ENCODE results near the gene GNAL.

The GNAL gene

DNA sequence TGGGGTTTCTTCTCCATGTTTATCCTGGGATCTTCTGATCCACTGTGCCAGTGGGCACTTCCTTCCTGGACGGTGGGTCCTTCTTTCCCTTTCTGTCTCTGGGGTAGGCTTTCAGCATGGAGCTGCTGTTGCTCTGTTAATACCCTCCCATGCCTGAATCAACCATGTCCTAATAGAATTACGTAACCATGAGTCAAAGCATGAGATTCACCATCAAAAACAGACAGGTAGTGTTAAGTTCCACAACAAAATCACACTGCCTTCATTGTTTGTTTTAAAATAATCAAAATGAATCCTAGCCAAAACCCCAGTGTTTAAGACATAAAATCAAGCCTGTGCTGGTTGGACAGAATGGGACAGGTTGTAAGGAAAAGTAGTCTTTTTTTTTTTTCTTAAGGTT is 37.5 kb downstream of the GNAL start:
- no peak for DNase-seq

DNA sequence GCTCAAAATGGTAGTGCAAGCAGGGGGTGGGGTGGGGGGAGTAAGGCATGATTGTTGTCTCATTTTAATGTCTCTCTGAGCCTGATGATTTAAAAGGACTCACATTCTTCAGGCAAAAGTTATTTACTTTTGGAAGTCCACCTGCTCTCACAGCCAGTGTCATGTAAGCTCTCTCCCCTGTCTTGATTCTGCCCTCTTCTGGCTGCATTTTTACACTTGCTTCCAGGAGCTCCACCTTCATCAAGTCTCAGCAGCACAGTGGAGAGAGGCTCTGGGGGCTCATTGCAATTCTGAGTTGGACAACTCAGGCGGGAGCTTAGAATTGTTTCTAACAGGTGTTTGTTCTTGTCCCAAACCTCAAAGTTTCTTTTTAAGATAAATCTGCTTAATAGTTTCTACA is 39.2 kb downstream of the GNAL start:
- no peak for DNase-seq

DNA sequence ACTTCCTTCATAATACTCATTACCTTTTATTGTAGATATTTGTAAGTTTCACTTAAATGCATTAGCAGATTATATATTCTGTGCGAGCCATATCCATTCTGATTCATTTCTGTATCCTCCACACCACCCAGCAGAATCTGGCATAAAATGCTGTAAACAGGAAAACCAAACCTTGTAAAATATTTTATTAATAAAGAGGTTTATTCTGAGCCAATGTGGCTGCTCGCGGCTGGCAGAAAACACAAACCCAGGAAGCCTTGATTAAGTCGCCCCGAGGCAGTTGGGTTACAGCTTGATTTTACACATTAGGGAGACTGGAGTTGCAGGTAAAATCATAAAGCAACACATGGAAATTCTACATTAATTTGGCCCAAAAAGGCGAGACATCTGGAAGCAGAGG is 40.5 kb downstream of the GNAL start:
- DNase-seq: no peak

DNA sequence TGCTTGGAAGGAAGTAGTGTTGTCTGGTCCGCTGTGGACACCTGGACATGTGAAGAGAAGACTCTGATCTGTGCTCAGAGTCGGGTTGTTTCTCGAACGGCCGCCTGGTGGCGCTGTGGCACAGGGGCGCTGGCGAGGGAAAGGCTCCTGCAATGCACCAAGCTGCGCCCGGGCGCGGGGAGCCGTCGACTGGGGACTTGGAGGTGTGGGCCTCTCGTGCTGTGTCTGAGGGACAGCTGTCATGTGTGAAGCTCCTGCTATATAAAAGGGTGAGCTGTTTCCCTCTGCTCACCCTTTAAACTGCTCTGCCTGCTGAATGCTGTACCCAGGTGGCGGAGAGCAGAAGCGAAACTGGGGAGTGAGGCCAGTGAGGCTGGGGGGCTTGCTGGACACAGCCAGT is 44.0 kb downstream of the GNAL start:
- peak; percentile 56 for DNase-seq

DNA sequence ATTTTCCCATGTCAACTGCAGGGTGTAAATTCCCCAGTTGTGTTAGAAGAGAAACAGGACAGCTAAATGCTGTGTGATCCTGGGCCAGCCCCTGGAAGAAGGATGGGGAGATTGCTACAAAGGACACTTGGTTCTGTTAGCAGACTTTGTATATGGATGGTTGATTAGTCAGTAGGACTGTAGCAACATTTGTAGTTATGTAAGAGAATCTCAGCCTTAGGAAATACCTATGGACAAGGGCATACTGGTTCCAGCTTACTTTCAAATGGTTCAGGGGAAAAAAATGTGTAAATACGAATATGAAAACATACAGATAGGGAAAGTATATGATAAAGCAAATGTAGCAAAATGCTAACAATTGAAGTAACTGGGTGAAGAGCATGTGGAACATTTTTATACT is 47.6 kb downstream of the GNAL start:
- DNase-seq: no peak

DNA sequence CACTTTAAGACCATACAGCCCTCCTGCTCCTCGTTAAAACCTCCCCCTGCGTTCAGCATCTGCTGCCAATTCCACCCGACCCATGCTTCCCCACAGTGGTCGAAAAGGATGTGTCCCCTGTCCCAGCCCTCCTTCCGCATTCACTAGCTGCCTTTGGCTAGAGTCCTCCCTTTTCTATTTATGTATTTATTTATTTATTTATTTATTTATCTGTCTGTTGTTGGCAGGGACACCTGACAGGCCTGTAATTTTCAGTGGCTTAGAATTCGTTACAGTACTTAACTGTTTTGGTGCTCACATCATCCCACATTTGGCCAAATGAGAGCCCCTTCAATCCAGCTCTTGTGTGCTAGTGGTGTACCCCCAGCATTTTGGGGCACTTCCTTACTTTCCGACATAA is 50.8 kb downstream of the GNAL start:
- DNase-seq: no peak

DNA sequence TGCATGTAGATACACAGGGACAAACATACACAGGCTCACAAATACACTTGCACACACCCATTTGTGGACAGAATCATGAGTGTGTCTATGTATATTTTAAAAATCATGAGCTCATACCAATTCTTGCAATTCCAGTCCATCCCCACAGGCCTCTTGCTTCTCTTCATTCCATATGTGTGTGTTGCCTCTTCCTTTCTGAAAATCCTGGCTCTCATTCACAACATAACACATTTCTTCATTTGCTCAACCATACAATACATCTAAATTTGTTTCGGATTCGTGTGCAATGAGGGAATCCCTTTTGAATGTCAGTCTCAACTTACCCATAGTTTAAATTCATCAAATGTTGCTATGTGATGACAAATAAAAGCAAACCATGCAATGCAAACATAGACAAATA is 51.4 kb downstream of the GNAL start:
- peak; percentile 23 for DNase-seq

DNA sequence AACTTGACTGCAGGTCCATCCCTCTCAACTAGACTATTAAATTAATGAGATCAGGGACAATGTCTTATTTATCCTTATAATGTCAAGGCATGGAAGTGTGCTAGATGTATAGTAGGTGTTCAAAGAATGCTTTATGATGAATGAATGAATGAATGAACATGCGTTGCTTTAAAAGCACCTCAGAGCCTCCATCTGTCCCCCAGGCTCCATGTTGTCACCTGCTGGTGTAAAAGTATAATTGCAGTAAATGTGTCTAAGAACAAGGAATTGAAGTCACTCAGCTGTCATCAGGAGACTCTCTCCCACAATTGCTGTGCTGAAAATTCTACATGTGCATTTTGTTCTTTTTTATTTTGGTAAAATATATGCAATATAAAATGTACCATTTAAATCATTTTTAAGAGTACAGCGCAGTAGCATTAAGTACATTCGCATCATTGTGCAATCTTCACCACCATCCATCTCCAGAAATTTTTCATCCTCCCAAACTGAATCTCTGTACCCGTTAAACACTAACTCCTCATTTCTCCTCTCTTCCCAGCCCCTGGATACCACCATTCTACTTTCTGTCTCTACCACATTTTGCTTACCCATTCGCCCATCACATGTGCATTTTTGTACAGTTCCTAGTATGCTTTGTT is 52.6 kb downstream of the GNAL start:
- DNase-seq: peak; percentile 12

DNA sequence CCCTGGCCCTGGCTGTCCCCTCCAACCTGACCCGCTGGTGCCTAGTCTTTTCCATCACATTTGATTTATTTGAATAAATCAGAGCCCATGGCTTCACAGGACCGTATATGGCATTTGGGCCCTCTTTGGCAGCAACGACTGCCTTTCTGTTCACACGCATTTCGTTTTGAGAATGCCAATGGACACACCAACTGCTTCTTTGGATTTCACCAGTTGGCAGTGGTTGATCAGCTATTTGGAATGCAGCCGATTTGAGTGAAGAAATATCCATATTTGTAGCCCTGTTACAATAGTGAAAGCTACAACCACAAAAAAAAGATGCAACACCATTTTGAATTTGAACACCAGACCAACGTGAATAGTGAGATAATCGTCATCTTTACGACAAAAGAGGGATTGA is 56.5 kb downstream of the GNAL start:
- no peak for DNase-seq

DNA sequence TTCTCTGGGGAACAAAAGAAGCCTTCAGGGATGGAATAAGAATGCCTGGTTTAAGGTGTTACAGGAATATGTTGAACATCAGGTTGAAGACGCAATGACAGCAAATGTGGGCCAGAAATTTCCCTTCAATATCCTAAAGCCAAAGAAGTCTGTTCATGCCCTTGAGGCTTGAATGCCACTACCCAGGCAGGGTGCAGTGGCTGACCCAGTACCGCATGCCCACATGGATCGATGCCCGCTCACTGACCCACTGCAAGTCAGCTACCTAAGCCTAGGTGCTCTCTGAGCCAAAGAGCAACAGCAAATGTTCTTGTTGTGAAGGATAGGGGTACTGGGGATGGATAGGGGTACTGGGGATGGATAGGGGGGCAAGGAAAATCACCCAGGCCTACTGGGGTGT is 58.2 kb downstream of the GNAL start:
- no peak for DNase-seq

DNA sequence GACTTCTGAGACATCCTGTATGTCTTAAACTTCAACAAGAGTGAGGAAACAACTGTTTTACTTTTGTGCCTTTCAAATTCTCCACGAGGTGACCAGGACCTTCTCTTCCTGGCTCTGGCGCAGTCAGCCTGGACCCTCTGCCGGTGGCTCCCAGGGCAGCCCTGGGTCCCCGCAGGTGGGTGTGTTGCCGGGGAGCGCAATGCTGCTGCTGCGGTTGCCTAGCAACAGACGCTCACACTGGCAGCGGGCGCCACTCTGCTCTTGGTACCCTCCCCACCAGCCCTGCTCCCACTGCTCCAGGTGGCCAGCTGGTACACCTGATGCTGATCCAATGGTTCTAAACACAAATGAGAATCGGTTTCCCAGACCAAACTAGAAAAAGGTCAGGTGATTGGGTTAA is 58.7 kb downstream of the GNAL start:
- no peak for DNase-seq

DNA sequence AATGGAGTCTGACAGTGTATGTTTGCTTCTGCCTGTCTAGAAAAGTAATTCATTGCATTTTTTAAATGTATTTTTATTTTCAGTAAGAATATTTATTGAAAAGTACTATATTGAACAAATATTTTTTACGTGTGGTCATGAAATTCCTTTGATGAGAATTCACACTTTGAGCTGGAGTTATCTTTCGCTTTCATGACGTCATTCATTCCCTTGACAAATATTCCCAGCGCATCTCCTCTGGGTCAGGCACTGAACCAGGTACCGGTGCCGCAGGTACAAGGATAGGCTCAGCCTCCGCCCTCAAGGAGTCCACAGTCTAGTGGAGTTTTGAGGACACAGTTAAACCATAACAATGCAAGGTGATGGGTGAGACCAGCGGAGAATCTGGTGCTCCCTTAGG is 60.2 kb downstream of the GNAL start:
- DNase-seq: no peak

DNA sequence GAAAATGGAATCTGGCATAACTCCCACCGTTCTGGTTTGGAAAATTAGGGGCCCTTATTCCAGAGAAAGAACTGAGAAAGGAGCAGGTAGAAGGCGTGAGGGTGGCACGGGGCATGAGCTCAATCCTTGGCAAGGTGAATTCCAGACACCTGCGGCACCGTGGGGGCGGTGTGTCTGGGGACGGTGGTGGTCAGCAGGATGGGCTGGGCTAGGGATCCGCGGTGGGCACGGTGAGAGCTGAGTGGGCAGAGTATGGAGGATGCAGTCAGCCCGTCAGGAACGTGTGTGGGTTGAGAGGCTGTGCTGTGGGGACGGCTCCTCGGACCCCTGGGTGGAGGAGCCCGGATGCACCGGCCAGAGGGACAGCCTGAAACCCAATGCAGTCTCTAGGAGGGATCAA is 61.1 kb downstream of the GNAL start:
- no peak for DNase-seq

DNA sequence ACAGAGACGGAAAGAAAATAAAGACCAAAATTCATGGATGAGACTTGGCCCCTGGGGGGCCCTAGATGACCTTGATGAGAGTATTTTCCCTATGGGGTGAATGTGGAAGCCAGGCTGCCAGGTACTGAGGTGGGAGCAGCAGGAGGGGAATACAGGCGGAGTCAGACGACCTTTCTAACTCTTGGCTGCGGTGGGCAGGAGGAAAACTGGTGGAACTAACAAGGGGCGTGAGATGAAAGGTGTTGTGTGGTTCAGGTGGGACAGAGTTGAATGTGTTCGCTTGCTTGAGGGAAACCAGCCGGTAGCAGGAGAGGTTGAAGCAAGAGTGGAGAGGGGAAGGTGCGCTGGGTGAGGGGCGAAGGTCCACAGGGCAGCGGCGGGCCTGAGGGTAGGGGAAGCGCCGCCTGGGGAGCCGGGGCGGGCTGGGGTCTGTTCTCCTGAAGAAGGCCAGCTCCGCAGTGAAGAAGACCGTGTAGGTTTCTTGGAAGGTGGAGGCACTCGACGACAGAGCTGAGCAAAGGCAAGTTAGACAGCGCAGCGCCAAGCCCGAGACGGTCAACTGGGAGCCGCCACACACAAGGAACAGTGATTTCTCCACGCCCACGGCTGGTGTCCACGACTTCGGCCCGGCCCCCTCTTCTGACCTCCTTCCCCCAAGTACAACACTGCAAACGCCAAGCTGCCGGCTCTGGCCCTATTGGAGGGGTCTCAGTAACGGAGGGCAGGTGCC is 61.7 kb downstream of the GNAL start:
- DNase-seq: no peak

DNA sequence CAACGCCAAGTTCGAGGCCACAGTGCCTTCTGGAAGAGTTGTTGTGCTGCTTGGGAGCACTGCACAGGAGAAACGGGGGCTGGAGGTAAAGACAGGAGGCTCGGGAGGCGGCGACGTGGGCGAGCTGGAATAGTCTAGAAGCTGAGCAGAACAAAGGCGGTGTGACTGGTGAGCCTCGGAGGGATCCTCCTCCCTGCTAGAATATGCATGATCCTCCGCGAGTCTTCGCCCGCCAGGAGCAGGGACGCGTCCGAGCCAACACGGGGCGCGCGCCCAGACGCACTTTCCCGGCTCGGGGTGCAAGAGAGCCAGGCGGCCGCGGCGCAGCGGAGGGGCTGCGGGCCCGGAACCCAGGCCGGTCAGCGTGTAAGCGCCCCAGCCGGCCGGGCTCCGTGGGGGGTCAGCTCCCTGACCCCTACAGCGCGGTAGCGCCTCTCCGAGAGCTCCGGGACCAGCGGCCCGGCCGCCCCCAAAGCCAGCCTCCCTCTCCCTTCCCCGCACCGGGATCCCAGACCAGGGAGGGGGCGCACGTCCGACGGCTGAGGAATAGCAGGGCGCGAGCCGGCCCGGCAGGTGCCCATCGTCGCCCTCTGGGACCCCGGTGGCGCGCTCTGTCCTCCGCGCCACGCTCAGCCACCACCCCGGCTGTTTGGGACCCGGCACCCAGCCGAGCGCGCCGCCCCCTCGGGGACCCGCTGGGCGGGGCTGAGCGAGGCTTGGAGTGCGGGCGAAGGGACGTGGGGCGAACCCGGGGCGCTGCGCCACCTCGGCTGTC is 62.5 kb downstream of the GNAL start:
- no peak for DNase-seq

DNA sequence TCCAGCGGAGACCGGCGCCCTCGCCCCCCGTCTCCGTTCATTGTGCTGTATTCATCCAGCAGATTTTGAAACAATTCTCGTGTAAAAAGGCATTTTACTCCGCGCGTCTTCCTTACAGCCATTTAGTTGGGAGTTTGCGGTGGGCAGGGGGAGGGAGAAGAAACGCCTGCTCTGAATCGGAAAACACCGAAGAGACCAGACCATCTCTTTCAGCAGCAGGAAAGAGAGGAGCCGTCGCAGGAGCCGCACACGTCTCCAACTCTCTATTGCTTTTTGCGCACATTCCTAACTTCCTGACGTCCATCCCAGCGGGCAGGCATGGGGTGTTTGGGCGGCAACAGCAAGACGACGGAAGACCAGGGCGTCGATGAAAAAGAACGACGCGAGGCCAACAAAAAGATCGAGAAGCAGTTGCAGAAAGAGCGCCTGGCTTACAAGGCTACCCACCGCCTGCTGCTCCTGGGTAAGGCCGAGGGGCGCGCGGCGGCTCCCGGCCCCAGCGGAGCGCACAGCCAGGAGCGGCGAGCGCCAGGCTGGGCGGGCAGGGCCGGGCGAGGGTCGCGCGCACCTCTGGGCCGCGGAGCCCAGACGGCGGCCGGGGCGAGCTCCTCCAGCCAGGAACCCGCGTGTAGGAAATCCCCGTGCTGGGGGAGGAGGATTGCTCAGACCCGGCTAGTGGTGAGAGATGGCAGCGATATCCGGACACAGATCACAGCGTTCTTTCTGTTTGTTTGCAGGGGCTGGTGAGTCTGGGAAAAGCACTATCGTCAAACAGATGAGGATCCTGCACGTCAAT is 63.2 kb downstream of the GNAL start:
- DNase-seq: peak; percentile 15

DNA sequence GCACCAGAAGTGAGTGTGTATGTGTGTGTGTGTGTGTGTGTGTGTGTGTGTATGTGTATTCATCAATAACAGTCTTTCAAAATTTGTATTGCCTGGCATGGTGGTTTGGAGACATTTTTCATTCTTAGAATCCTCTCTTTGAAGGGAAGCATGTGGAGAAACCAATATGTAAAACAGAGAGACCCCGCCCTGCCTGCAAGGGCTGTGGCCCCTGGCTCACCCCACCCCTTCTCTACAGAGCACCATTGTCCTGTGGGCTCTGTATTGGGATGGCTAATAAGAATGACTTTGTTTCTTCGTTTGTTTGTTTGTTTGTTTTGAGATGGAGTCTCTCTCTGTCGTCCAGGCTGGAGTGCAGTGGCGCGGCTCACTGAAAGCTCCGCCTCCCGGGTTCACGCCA is 65.9 kb downstream of the GNAL start:
- no peak for DNase-seq

DNA sequence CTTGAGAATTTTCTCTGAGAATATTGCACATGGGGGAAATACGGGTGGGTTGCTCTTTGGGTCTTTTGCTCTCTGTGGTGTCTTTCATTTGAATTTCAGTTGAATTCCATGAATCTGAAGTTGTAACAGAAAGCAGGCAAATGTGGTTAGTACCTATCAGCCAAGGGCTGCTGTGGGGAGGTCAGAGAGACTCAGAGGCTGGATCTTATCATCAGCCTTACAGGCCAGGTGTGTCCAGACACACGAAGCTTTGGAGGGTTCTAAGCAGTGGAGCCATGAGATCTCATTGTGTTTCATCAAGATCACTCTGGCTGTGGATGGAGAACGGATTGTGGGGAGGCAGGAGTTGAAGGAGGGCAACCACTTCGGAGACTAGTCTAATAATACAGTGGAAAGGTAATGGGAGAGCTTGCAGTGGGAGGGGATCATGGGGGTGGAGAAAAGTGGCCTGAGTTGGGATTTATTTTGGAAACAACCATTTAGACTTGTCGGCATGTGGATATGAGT is 68.1 kb downstream of the GNAL start:
- DNase-seq: no peak

DNA sequence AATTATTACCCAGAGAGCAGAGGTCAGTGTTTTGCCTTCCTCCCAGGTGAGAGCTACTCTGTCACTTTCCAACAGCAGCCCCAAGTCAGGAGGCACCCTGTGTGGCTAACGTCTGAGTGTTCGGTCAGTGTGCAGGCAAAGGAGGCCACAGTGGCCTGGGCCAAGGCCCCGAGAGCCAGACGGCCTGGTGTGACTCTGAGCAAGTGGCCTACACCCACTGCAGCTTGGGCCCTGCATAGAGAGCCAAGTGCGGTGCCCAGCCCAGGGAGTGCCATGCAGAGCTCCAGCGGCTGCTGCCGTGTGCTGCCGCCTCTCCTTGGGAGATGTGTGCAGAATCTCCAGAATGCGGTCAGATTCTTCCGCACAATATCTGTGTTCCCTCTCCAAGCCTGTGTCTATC is 70.4 kb downstream of the GNAL start:
- DNase-seq: no peak

DNA sequence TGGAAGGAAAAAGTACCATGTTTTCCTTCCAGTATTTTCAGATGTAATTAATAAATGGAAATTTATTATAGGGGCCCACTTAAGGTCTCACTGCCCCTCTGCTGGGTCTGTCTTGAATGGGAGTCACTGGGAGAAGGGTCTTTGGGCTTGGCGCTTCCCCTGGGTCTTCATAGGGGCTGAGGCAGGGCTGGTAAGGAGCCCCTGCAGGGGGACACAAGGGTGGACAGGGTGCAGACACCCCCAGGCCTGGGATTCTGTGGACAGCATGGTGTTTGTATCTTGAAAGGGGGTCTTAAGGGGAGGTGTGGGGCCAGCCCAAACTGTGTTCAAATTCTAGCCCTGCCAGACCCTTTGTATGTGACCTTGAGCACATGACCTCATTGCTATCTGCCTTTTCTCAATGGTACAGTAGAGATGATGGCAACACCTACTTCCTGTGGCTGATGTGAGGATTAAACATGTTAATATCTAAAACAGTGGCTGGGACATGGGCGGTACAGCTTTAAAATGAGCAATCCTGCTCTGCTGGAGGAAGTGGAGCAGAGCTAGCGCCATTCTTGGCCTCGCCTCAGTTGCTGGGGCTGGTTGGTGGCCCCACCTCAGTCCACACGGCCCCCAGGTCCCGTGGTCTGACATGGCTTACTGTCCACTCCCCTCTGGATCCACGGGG is 71.6 kb downstream of the GNAL start:
- no peak for DNase-seq

DNA sequence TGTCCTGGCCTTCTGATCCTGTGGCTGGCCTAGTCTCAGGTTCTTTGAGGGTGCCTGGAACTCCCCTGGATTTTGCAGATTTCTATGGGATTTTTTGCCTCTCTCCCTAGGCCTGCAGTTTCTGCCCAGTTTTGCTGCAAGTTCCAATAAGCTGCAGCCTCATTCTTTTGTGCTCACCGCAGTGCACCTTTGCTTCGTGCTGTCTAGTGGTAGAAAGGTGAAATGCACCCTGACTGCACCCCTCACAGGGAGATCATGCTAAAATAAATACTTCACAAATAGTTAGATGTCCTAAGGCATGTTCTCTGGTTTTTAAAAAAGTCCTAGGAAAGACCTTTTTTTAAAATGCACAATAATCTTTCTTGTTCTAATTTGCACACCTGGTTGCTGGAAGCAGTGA is 72.5 kb downstream of the GNAL start:
- no peak for DNase-seq

DNA sequence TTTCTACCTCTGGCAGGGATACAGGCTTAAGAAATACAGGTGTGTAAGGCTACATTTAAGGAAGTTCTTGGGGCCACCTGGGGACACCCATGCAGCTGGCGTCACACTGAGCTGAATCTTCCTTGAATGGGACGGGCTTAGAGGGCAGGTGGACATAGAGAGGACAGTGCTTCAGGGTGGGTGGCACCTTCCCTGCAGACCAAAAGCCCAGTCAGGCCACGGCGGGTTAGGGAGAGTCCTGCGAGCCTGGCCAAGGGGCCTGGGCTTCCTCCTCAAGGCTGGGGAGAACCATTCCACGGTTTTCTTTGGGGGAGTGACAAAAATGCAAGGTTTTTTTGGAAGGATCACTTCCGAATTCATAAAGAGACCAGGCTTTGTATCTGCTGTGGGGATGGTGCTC is 73.4 kb downstream of the GNAL start:
- DNase-seq: no peak
